ENCODE measurements around the gene TRIM67. TPM values are rescaled to one million over a fixed set of nuclear protein-coding genes. Genes with fewer than 3 reads are reported as not detected.
A peak's percentile ranks its signal among the peaks of the same experiment; 100 is the strongest.

Gene TRIM67
- total RNA-seq, 4 donors from 2014 or later, result 0.21 to 0.38 TPM; not detected in 2

DNA sequence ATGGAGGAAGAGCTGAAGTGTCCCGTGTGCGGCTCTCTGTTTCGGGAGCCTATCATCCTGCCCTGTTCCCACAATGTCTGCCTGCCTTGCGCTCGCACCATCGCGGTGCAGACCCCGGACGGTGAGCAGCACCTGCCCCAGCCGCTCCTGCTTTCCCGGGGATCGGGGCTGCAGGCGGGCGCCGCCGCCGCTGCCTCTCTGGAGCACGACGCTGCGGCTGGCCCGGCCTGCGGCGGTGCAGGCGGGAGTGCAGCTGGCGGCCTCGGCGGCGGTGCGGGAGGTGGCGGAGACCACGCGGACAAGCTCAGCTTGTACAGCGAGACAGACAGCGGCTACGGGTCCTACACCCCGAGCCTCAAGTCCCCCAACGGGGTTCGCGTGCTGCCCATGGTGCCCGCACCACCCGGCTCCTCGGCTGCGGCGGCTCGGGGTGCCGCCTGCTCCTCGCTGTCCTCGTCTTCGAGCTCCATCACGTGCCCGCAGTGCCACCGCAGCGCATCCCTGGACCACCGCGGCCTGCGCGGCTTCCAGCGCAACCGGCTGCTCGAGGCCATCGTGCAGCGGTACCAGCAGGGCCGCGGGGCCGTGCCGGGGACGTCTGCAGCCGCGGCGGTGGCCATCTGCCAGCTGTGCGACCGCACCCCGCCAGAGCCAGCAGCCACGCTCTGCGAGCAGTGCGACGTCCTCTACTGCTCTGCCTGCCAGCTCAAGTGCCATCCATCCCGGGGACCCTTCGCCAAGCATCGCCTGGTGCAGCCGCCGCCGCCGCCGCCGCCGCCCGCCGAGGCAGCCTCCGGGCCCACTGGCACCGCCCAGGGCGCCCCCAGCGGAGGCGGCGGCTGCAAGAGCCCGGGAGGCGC is 1.3 kb downstream of the TRIM67 start:
- H3K27me3 ChIP-seq, result peaks cover 77% of the 10 kb centered on the region
- H3K9me3 ChIP-seq, result no peaks in the 10 kb centered on the region
- no peak overlapping the region for H3K27ac ChIP-seq
- H3K4me1 ChIP-seq, result peaks cover 30% of the 10 kb centered on the region
- WGBS, result no CpG with 5 or more reads among the region's 97 CpGs
- TF ChIP-seq POLR2AphosphoS5 (IDR thresholded peaks at IDR 0.05), result no peak
- H3K4me3 ChIP-seq, result peak overlapping the region; percentile 46
- DNase-seq (ENCODE audit: low spot score in 2 of 2), result no peak
- no peaks in the 10 kb centered on the region for H3K36me3 ChIP-seq

- Histone ChIP-seq H3K27me3 (peaks cover 70% of the 10 kb centered on the region), H3K27ac (no peak overlapping the region), H3K9me3 (no peaks in the 10 kb centered on the region), H3K36me3 (no peaks in the 10 kb centered on the region), H3K4me3 (no peak overlapping the region), H3K4me1 (peaks cover 30% of the 10 kb centered on the region)
- WGBS, result 46% methylated on average over 17 of the region's 23 CpGs
- DNase-seq (ENCODE audit: low spot score in 2 of 2), result no peak
- TF ChIP-seq CTCF (IDR thresholded peaks at IDR 0.05) (no peak), POLR2AphosphoS5 (IDR thresholded peaks at IDR 0.05) (no peak), EP300 (IDR thresholded peaks at IDR 0.05) (no peak), POLR2A (IDR thresholded peaks at IDR 0.05) (no peak)
These were observed 2.1 kb downstream of the TRIM67 start for GRCh38 chr1:231163830-231164427.

DNA sequence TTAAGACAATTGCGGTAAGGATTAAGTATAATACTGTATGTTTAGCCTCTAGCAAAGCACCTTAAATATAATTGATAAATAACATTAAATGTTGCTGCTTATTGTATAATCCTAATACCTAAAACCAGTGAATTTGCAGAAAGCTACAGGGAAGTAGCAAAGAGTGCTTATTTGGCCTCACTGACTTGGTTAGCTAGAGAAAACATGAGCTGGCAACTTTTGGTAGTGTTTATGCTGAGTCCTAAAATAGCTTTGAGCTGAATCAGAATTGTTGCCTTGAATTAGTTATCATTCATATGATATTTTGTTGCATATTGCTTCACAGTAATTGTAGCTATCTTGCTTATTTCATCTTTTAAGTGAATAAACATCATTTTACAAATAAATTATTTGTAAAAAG is 3.5 kb downstream of the TRIM67 start:
- WGBS, result 93% methylated on average over 1 of the region's 1 CpG
- Histone ChIP-seq H3K4me3 (no peak overlapping the region), H3K4me1 (peaks cover 30% of the 10 kb centered on the region), H3K27me3 (peaks cover 56% of the 10 kb centered on the region), H3K9me3 (no peaks in the 10 kb centered on the region), H3K27ac (no peak overlapping the region), H3K36me3 (no peaks in the 10 kb centered on the region)
- no peak for TF ChIP-seq CTCF (IDR thresholded peaks at IDR 0.05)
- DNase-seq (ENCODE audit: low spot score in 2 of 2), result no peak

DNA sequence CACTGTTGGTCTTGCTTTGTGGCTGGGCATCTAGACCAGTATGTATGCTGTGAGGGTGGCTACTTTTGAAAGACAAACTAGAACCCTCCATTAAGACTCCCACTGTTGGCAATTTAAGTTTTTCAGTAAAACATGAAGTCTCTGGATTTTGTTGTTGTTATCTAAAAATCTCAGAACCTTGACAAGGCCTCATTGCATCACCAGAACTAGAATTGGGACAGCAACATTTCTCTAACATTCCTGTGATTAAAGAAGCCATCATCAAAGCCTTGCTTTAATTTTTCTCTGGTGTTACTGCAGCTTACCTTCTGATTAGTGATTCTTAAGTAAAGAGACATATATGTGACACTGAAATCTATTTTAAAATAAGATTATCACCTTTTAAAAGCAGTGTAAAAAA is 4.5 kb downstream of the TRIM67 start:
- H3K4me3 ChIP-seq, result no peak overlapping the region
- no peaks in the 10 kb centered on the region for H3K9me3 ChIP-seq
- peaks cover 24% of the 10 kb centered on the region for H3K4me1 ChIP-seq
- no peak for DNase-seq (ENCODE audit: low spot score in 2 of 2)
- no peaks in the 10 kb centered on the region for H3K36me3 ChIP-seq
- H3K27me3 ChIP-seq, result peaks cover 46% of the 10 kb centered on the region
- TF ChIP-seq CTCF (IDR thresholded peaks at IDR 0.05) (no peak), POLR2A (IDR thresholded peaks at IDR 0.05) (no peak), EP300 (IDR thresholded peaks at IDR 0.05) (no peak), POLR2AphosphoS5 (IDR thresholded peaks at IDR 0.05) (no peak)
- H3K27ac ChIP-seq, result no peak overlapping the region

- TF ChIP-seq POLR2A (IDR thresholded peaks at IDR 0.05) (no peak), CTCF (IDR thresholded peaks at IDR 0.05) (no peak), POLR2AphosphoS5 (IDR thresholded peaks at IDR 0.05) (no peak), EP300 (IDR thresholded peaks at IDR 0.05) (no peak)
These were observed 9.0 kb downstream of the TRIM67 start for GRCh38 chr1:231170875-231171274.

More at GRCh38 chr1:231170875-231171274, 9.0 kb downstream of the TRIM67 start:
- Histone ChIP-seq H3K36me3 (no peaks in the 10 kb centered on the region), H3K9me3 (no peaks in the 10 kb centered on the region), H3K4me3 (no peak overlapping the region), H3K27ac (no peak overlapping the region), H3K27me3 (peaks cover 6% of the 10 kb centered on the region), H3K4me1 (peaks cover 5% of the 10 kb centered on the region)
- WGBS, result 95% methylated on average over 1 of the region's 1 CpG
- no peak for DNase-seq (ENCODE audit: low spot score in 2 of 2)
